Measurements from ENCODE around the gene ZBTB12.
A peak's percentile ranks its signal among the peaks of the same experiment; 100 is the strongest.
"Not testable (repeated sequence)": the region's sequence is repeated elsewhere in the genome, so short reads cannot be mapped to it uniquely, and the experiment has no call there.

ZBTB12 gene

GRCh38 chr6:31874836-31875572, 26.9 kb downstream of the ZBTB12 start:
- TF ChIP-seq CTCF (conservative IDR thresholded peaks at IDR 0.05; ENCODE audit: low read depth, low read length) = no peak
- no peak overlapping the region for H3K4me3 ChIP-seq (ENCODE audit: low read depth, low read length)
- DNase-seq (ENCODE audit: low read depth) = no peak

- H3K4me3 ChIP-seq (ENCODE audit: low read depth, low read length) = no peak overlapping the region
- no peak for DNase-seq (ENCODE audit: low read depth)
- no peak for TF ChIP-seq CTCF (conservative IDR thresholded peaks at IDR 0.05; ENCODE audit: low read depth, low read length)
These were observed 27.7 kb downstream of the ZBTB12 start for GRCh38 chr6:31874084-31874670.

- TF ChIP-seq CTCF (conservative IDR thresholded peaks at IDR 0.05; ENCODE audit: low read depth, low read length) = no peak
- DNase-seq (ENCODE audit: low read depth) = peak; percentile 16
- H3K4me3 ChIP-seq (ENCODE audit: low read depth, low read length) = no peak overlapping the region
These were observed 30.7 kb downstream of the ZBTB12 start for GRCh38 chr6:31871046-31871659.

GRCh38 chr6:31870385-31870921, 31.4 kb downstream of the ZBTB12 start:
- DNase-seq (ENCODE audit: low read depth) = no peak
- no peak overlapping the region for H3K4me3 ChIP-seq (ENCODE audit: low read depth, low read length)
- no peak for TF ChIP-seq CTCF (conservative IDR thresholded peaks at IDR 0.05; ENCODE audit: low read depth, low read length)

- no peak for DNase-seq (ENCODE audit: low read depth)
- H3K4me3 ChIP-seq (ENCODE audit: low read depth, low read length) = no peak overlapping the region
- TF ChIP-seq CTCF (conservative IDR thresholded peaks at IDR 0.05; ENCODE audit: low read depth, low read length) = no peak
These were observed 32.5 kb downstream of the ZBTB12 start for GRCh38 chr6:31869343-31869742.

- H3K4me3 ChIP-seq (ENCODE audit: low read depth, low read length); DNase-seq (ENCODE audit: low read depth): not testable (repeated sequence)
These were observed 33.3 kb downstream of the ZBTB12 start for GRCh38 chr6:31868658-31868971.

GRCh38 chr6:31865205-31866118, 36.4 kb downstream of the ZBTB12 start:
- TF ChIP-seq CTCF (conservative IDR thresholded peaks at IDR 0.05; ENCODE audit: low read depth, low read length) = no peak
- H3K4me3 ChIP-seq (ENCODE audit: low read depth, low read length) = no peak overlapping the region
- DNase-seq (ENCODE audit: low read depth) = peak; percentile 30
